SK-N-SH (cell line): ENCODE measurements around the gene ATG16L2. TPM values are rescaled to one million over a fixed set of nuclear protein-coding genes. Genes with fewer than 3 reads are reported as not detected.

ENCODE experiments used
- CTCF ChIA-PET: fragments of 300-600, 350-600 bp; formaldehyde crosslinking; extraction: SDS; loops from one replicate; lab custom pipeline; 2021; lab: Yijun Ruan, JAX
- POLR2A ChIA-PET: fragments of 350-600 bp; sonication (Branson Sonifier 250); formaldehyde crosslinking; extraction: SDS; loops from one replicate; lab custom pipeline; 2020; ENCODE audit warnings: antibody characterized with exemption, inconsistent platforms; lab: Yijun Ruan, JAX
- DNase-seq: peaks from one replicate; pipeline ENCODE4 v3.0.0; 2012
- H2AFZ ChIP-seq: fragments of 200-600 bp; sonication (generic); 2 replicates; pipeline ENCODE4 v1.8.1; 2016; ENCODE audit warnings: antibody characterized with exemption, mild to moderate bottlenecking, low read depth
- H3F3A ChIP-seq: fragments of 200-600 bp; sonication (generic); replicated peaks from 2 replicates; pipeline ENCODE3; 2016; ENCODE audit warnings: antibody characterized with exemption, mild to moderate bottlenecking; ENCODE audit not compliant: insufficient read depth
- H3K27ac ChIP-seq, 2 experiments: fragments of 200-500 bp in 1 of 2; fragments of 200-600 bp in 1 of 2; sonication (Bioruptor generic) in 1 of 2; sonication (generic), shearing (Covaris generic) in 1 of 2; 2 replicates each; pipeline versions ENCODE4 v1.5.1 to v1.6.1; 2014 to 2016; ENCODE audit warnings: low read depth in 2 of 2, inconsistent platforms in 1 of 2, low read length in 1 of 2, mild to moderate bottlenecking in 1 of 2, mixed read lengths in 1 of 2
- H3K27me3 ChIP-seq: fragments of 200-600 bp; sonication (generic), shearing (Covaris generic); 2 replicates; pipeline ENCODE4 v1.6.1; 2016; ENCODE audit warnings: mixed run types; ENCODE audit not compliant: insufficient read depth
- H3K36me3 ChIP-seq, 2 experiments: fragments of 200-500 bp in 1 of 2; fragments of 200-600 bp in 1 of 2; sonication (Bioruptor generic) in 1 of 2; sonication (generic) in 1 of 2; replicated peaks in 1 of 2; 2 replicates each; pipeline versions ENCODE3 to v1.5.1; 2014 to 2016; ENCODE audit warnings: low read length in 1 of 2, mild to moderate bottlenecking in 1 of 2; ENCODE audit not compliant: insufficient read depth in 2 of 2, control insufficient read depth in 1 of 2
- H3K4me1 ChIP-seq, 2 experiments: fragments of 200-500 bp in 1 of 2; fragments of 200-600 bp in 1 of 2; sonication (Bioruptor generic) in 1 of 2; sonication (generic), shearing (Covaris generic) in 1 of 2; 2 replicates each; pipeline versions ENCODE4 v1.5.1 to v1.6.1; 2014 to 2016; ENCODE audit warnings: low read depth in 1 of 2, low read length in 1 of 2, mixed run types in 1 of 2; ENCODE audit not compliant: insufficient read depth in 2 of 2, control insufficient read depth in 1 of 2
- H3K4me2 ChIP-seq: fragments of 200-600 bp; sonication (generic), shearing (Covaris generic); 2 replicates; pipeline ENCODE4 v1.6.1; 2017; ENCODE audit warnings: mixed run types
- H3K4me3 ChIP-seq, 2 experiments: fragments of 200-500 bp in 1 of 2; fragments of 200-600 bp in 1 of 2; sonication (Bioruptor generic) in 1 of 2; sonication (generic), shearing (Covaris generic) in 1 of 2; 2 replicates each; pipeline versions ENCODE4 v1.5.1 to v1.8.1; 2014 to 2016; ENCODE audit warnings: low read depth in 2 of 2, inconsistent platforms in 1 of 2, low read length in 1 of 2, mild to moderate bottlenecking in 1 of 2, mixed read lengths in 1 of 2, moderate library complexity in 1 of 2
- H3K79me2 ChIP-seq: fragments of 200-600 bp; sonication (generic); 2 replicates; pipeline ENCODE4 v1.8.1; 2017; ENCODE audit warnings: mild to moderate bottlenecking; ENCODE audit not compliant: insufficient read depth
- H3K9ac ChIP-seq: fragments of 200-600 bp; sonication (generic); 2 replicates; pipeline ENCODE4 v1.6.1; 2017; ENCODE audit warnings: mixed run types
- H3K9me2 ChIP-seq: fragments of 200-600 bp; sonication (generic); 2 replicates; pipeline ENCODE4 v1.6.1; 2017; ENCODE audit warnings: mixed run types
- H3K9me3 ChIP-seq: fragments of 200-600 bp; sonication (generic); 2 replicates; pipeline ENCODE4 v1.6.1; 2017; ENCODE audit warnings: mixed run types, mild to moderate bottlenecking, moderate library complexity
- H4K20me1 ChIP-seq: fragments of 200-600 bp; sonication (generic); 2 replicates; pipeline ENCODE4 v1.6.1; 2017; ENCODE audit warnings: mild to moderate bottlenecking, mixed run types; ENCODE audit not compliant: insufficient read depth
- CHD2 ChIP-seq: fragments of 150-350 bp; IDR thresholded peaks from 2 replicates; pipeline ENCODE4 v1.6.1; 2018; ENCODE audit warnings: low read length; ENCODE audit not compliant: partially characterized antibody
- EZH2phosphoT487 ChIP-seq: fragments of 200-600 bp; sonication (generic); IDR thresholded peaks from 2 replicates; pipeline ENCODE4 v1.6.1; 2017; ENCODE audit warnings: low read depth, mixed run types, mild to moderate bottlenecking, antibody characterized with exemption, moderate library complexity, borderline replicate concordance
- FOSL2 ChIP-seq: IDR thresholded peaks from 2 replicates; pipeline ENCODE4 v1.4.0; 2012; ENCODE audit warnings: low read depth, mild to moderate bottlenecking, moderate library complexity, borderline replicate concordance
- FOXM1 ChIP-seq: IDR thresholded peaks from 2 replicates; pipeline ENCODE4 v1.4.0; 2012; ENCODE audit warnings: low read depth, mild to moderate bottlenecking
- GABPA ChIP-seq: IDR thresholded peaks from 2 replicates; pipeline ENCODE4 v1.4.0; 2012; ENCODE audit warnings: low read depth, mild to moderate bottlenecking
- MEF2A ChIP-seq: IDR thresholded peaks from 2 replicates; pipeline ENCODE4 v1.4.0; 2012; ENCODE audit warnings: low read depth, borderline replicate concordance
- NFIC ChIP-seq: IDR thresholded peaks from 2 replicates; pipeline ENCODE4 v1.4.0; 2012; ENCODE audit warnings: borderline replicate concordance
- NRF1 ChIP-seq: IDR thresholded peaks from 2 replicates; pipeline ENCODE4 v1.6.1; 2012; ENCODE audit warnings: low read depth, mild to moderate bottlenecking, low read length
- POLR2AphosphoS5 ChIP-seq: IDR thresholded peaks from 2 replicates; pipeline ENCODE4 v1.6.1; 2012; ENCODE audit warnings: low read depth, low read length
- RAD21 ChIP-seq: IDR thresholded peaks from 2 replicates; pipeline ENCODE4 v1.6.1; 2012; ENCODE audit warnings: mild to moderate bottlenecking, low read length
- RXRA ChIP-seq: IDR thresholded peaks from 2 replicates; pipeline ENCODE4 v1.4.0; 2012; ENCODE audit warnings: low read depth, mild to moderate bottlenecking, borderline replicate concordance
- SIN3A ChIP-seq: IDR thresholded peaks from 2 replicates; pipeline ENCODE4 v1.6.1; 2012; ENCODE audit warnings: low read depth, mild to moderate bottlenecking, low read length, moderate library complexity, borderline replicate concordance
- TCF12 ChIP-seq: IDR thresholded peaks from 2 replicates; pipeline ENCODE4 v1.4.0; 2012
- YY1 ChIP-seq: IDR thresholded peaks from 2 replicates; pipeline ENCODE4 v1.4.0; 2012; ENCODE audit warnings: low read depth, mild to moderate bottlenecking
- WGBS: methylation state at CpG from one replicate; pipeline ENCODE4 v1.1.6; 2017; ENCODE audit warnings: low lambda C conversion rate; 5-methylcytosine and 5-hydroxymethylcytosine counted together
- polyA plus RNA-seq, 3 experiments: library from polyadenylated mRNA; depleted of rRNA; stranded (reverse); fragments of >200 nt; gene quantifications; 2 replicates each; pipeline ENCODE4 v1.2.3, GENCODE V29; 2012
- TF ChIP-seq, protein P1 (sequence below): fragments of 150-350 bp; IDR thresholded peaks from 2 replicates; pipeline ENCODE4 v1.6.1; 2016; ENCODE audit warnings: mild to moderate bottlenecking, low read depth, low read length
- TF ChIP-seq, protein P2 (sequence below): fragments of 200-600 bp; sonication (generic); IDR thresholded peaks from 2 replicates; pipeline ENCODE4 v1.6.1; 2017; ENCODE audit warnings: antibody characterized with exemption, mild to moderate bottlenecking, moderate library complexity
- TF ChIP-seq, protein P3 (sequence below): IDR thresholded peaks from 2 replicates; pipeline ENCODE4 v1.4.0; 2012; ENCODE audit warnings: low read depth
- TF ChIP-seq, protein P4 (sequence below): IDR thresholded peaks from 2 replicates; pipeline ENCODE4 v1.4.0; 2012; ENCODE audit warnings: low read depth, borderline replicate concordance

ATG16L2 gene
- polyA plus RNA-seq, 1 of the 3 experiments (the other 2 are of a cell fraction): 26.9 TPM

DNA sequence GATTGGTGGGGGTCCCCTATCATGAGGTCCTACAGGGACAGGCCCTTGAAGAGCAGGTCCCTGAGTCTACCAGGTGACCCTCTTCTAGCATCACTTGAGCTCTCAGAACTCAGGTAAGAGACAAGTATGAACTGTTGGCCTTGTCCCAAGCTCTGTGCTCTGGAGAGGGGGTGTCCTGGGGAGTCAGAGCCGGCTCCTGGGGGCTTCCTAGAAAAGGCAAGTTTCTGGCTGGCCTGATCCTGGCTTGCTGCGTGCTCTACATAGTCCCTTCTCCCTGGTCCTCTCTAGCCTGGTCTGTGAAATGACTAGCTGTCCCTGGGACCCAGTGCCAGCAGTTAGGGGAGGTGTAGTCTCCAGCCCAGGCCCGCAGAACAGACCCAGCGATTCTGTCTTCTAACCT lies 11.4 kb downstream of the ATG16L2 start:
- TF ChIP-seq, protein P1, sequence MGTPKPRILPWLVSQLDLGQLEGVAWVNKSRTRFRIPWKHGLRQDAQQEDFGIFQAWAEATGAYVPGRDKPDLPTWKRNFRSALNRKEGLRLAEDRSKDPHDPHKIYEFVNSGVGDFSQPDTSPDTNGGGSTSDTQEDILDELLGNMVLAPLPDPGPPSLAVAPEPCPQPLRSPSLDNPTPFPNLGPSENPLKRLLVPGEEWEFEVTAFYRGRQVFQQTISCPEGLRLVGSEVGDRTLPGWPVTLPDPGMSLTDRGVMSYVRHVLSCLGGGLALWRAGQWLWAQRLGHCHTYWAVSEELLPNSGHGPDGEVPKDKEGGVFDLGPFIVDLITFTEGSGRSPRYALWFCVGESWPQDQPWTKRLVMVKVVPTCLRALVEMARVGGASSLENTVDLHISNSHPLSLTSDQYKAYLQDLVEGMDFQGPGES: no peak
- TF ChIP-seq FOSL2 (no peak), POLR2AphosphoS5 (no peak), FOXM1 (no peak), RAD21 (no peak), GABPA (no peak), CHD2 (no peak), YY1 (no peak), RXRA (no peak), EZH2phosphoT487 (no peak), TCF12 (no peak), SIN3A (no peak), NRF1 (no peak), NFIC (no peak), MEF2A (no peak)
- TF ChIP-seq, protein P2, sequence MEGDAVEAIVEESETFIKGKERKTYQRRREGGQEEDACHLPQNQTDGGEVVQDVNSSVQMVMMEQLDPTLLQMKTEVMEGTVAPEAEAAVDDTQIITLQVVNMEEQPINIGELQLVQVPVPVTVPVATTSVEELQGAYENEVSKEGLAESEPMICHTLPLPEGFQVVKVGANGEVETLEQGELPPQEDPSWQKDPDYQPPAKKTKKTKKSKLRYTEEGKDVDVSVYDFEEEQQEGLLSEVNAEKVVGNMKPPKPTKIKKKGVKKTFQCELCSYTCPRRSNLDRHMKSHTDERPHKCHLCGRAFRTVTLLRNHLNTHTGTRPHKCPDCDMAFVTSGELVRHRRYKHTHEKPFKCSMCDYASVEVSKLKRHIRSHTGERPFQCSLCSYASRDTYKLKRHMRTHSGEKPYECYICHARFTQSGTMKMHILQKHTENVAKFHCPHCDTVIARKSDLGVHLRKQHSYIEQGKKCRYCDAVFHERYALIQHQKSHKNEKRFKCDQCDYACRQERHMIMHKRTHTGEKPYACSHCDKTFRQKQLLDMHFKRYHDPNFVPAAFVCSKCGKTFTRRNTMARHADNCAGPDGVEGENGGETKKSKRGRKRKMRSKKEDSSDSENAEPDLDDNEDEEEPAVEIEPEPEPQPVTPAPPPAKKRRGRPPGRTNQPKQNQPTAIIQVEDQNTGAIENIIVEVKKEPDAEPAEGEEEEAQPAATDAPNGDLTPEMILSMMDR: no peak
- TF ChIP-seq, protein P3, sequence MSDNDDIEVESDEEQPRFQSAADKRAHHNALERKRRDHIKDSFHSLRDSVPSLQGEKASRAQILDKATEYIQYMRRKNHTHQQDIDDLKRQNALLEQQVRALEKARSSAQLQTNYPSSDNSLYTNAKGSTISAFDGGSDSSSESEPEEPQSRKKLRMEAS: no peak
- TF ChIP-seq, protein P4, sequence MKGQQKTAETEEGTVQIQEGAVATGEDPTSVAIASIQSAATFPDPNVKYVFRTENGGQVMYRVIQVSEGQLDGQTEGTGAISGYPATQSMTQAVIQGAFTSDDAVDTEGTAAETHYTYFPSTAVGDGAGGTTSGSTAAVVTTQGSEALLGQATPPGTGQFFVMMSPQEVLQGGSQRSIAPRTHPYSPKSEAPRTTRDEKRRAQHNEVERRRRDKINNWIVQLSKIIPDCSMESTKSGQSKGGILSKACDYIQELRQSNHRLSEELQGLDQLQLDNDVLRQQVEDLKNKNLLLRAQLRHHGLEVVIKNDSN: no peak
- CTCF ChIA-PET: interaction anchor here (1.4 to 5.0 kb wide), 2 partner anchors 100 to 352 kb away, joined by 11 to 38 read pairs; no protein-coding TSS in a partner anchor
- no peak for DNase-seq
- Histone ChIP-seq H3K4me2 (no peak overlapping the region), H3K27me3 (no peaks in the 10 kb centered on the region), H3K4me1 (peaks cover 5 to 21% of the 10 kb centered on the region in 2 experiments; a peak in 2 of 4 replicates), H3K79me2 (no peaks in the 10 kb centered on the region), H3K27ac (no peak overlapping the region), H3F3A (no peaks in the 10 kb centered on the region), H2AFZ (no peak overlapping the region), H3K9me2 (no peaks in the 10 kb centered on the region), H3K4me3 (no peak overlapping the region), H3K9me3 (no peaks in the 10 kb centered on the region), H3K36me3 (no peaks in the 10 kb centered on the region), H4K20me1 (no peaks in the 10 kb centered on the region), H3K9ac (no peak overlapping the region)
- WGBS: 83% methylated on average over 2 of the region's 4 CpGs
- POLR2A ChIA-PET: interaction anchor here (0.7 kb wide), 1 partner anchor 16 kb away, joined by 3 read pairs; no protein-coding TSS in a partner anchor
